ENCODE data around the gene SEMA3D.

The SEMA3D gene

GRCh38 chr7:85078181-85078580, 108.7 kb downstream of the SEMA3D start:
- no peak for DNase-seq (ENCODE audit: low read depth)

- no peak for DNase-seq (ENCODE audit: low read depth)
Measured at GRCh38 chr7:85075864-85076263, 111.0 kb downstream of the SEMA3D start.

- no peak for DNase-seq (ENCODE audit: low read depth)
Measured at GRCh38 chr7:85074992-85075391, 111.9 kb downstream of the SEMA3D start.

- no peak for DNase-seq (ENCODE audit: low read depth)
Measured at GRCh38 chr7:85074016-85074415, 112.8 kb downstream of the SEMA3D start.

- no peak for DNase-seq (ENCODE audit: low read depth)
Measured at GRCh38 chr7:85070967-85071628, 115.8 kb downstream of the SEMA3D start.

- DNase-seq (ENCODE audit: low read depth): no peak
Measured at GRCh38 chr7:85068799-85069198, 118.1 kb downstream of the SEMA3D start.

- no peak for DNase-seq (ENCODE audit: low read depth)
Measured at GRCh38 chr7:85067371-85067770, 119.5 kb downstream of the SEMA3D start.

GRCh38 chr7:85065888-85066485, 120.9 kb downstream of the SEMA3D start:
- DNase-seq (ENCODE audit: low read depth): no peak

GRCh38 chr7:85065306-85065705, 121.5 kb downstream of the SEMA3D start:
- DNase-seq (ENCODE audit: low read depth): no peak

- no peak for DNase-seq (ENCODE audit: low read depth)
Measured at GRCh38 chr7:85062651-85063050, 124.2 kb downstream of the SEMA3D start.

GRCh38 chr7:85061456-85061855, 125.4 kb downstream of the SEMA3D start:
- DNase-seq (ENCODE audit: low read depth): no peak

GRCh38 chr7:85060696-85061095, 126.2 kb downstream of the SEMA3D start:
- DNase-seq (ENCODE audit: low read depth): no peak

GRCh38 chr7:85055906-85056305, 130.9 kb downstream of the SEMA3D start:
- DNase-seq (ENCODE audit: low read depth): no peak

GRCh38 chr7:85055196-85055595, 131.7 kb downstream of the SEMA3D start:
- DNase-seq (ENCODE audit: low read depth): no peak

- DNase-seq (ENCODE audit: low read depth): no peak
Measured at GRCh38 chr7:85054306-85054705, 132.6 kb downstream of the SEMA3D start.

- no peak for DNase-seq (ENCODE audit: low read depth)
Measured at GRCh38 chr7:85052894-85053293, 134.0 kb downstream of the SEMA3D start.

GRCh38 chr7:85052056-85052737, 134.7 kb downstream of the SEMA3D start:
- DNase-seq (ENCODE audit: low read depth): no peak

GRCh38 chr7:85046534-85046933, 140.3 kb downstream of the SEMA3D start:
- DNase-seq (ENCODE audit: low read depth): no peak

GRCh38 chr7:85041605-85042216, 145.1 kb downstream of the SEMA3D start:
- no peak for DNase-seq (ENCODE audit: low read depth)

GRCh38 chr7:85039196-85039923, 147.5 kb downstream of the SEMA3D start:
- DNase-seq (ENCODE audit: low read depth): no peak

GRCh38 chr7:85038466-85038865, 148.4 kb downstream of the SEMA3D start:
- no peak for DNase-seq (ENCODE audit: low read depth)

GRCh38 chr7:85033263-85033662, 153.6 kb downstream of the SEMA3D start:
- DNase-seq (ENCODE audit: low read depth): no peak

Data from stimulated activated CD8-positive, alpha-beta memory T cell treated with anti-CD3 and anti-CD28 coated beads, Interleukin-12 subunit alpha, Interleukin-12 subunit beta, amount 100 ng/mL, for 4 hours (primary cell).